Measurements from ENCODE around the gene LCN10.
A peak's percentile ranks its signal among the peaks of the same experiment; 100 is the strongest.

The LCN10 gene

GRCh38 chr9:136732444-136733178, 10.1 kb downstream of the LCN10 start:
- Histone ChIP-seq H3K36me3 (peaks cover 2% of the 10 kb centered on the region), H3K4me3 (ENCODE audit: low read depth, low read length) (no peak overlapping the region), H3K4me1 (no peaks in the 10 kb centered on the region), H3K27me3 (no peaks in the 10 kb centered on the region), H3K9me3 (no peaks in the 10 kb centered on the region; the same call in 1 of the 2 replicates)
- TF ChIP-seq, protein P1, sequence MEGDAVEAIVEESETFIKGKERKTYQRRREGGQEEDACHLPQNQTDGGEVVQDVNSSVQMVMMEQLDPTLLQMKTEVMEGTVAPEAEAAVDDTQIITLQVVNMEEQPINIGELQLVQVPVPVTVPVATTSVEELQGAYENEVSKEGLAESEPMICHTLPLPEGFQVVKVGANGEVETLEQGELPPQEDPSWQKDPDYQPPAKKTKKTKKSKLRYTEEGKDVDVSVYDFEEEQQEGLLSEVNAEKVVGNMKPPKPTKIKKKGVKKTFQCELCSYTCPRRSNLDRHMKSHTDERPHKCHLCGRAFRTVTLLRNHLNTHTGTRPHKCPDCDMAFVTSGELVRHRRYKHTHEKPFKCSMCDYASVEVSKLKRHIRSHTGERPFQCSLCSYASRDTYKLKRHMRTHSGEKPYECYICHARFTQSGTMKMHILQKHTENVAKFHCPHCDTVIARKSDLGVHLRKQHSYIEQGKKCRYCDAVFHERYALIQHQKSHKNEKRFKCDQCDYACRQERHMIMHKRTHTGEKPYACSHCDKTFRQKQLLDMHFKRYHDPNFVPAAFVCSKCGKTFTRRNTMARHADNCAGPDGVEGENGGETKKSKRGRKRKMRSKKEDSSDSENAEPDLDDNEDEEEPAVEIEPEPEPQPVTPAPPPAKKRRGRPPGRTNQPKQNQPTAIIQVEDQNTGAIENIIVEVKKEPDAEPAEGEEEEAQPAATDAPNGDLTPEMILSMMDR (IDR thresholded peaks at IDR 0.05; ENCODE audit: low read depth, low read length): no peak
- DNase-seq: no peak

GRCh38 chr9:136729926-136730325, 12.8 kb downstream of the LCN10 start:
- Histone ChIP-seq H3K4me3 (ENCODE audit: low read depth, low read length) (no peak overlapping the region), H3K27me3 (no peaks in the 10 kb centered on the region), H3K4me1 (peaks cover 4% of the 10 kb centered on the region; the same call in 1 of the 2 replicates), H3K9me3 (no peaks in the 10 kb centered on the region; the same call in 1 of the 2 replicates), H3K36me3 (peaks cover 26% of the 10 kb centered on the region)
- TF ChIP-seq, protein P1 (IDR thresholded peaks at IDR 0.05; ENCODE audit: low read depth, low read length): no peak
- DNase-seq: no peak

- peak; percentile 38 for DNase-seq
- H3K9me3 ChIP-seq: no peaks in the 10 kb centered on the region; the same call in 1 of the 2 replicates
- TF ChIP-seq, protein P1 (IDR thresholded peaks at IDR 0.05; ENCODE audit: low read depth, low read length): no peak
- H3K4me3 ChIP-seq (ENCODE audit: low read depth, low read length): peak overlapping the region; percentile 100
- H3K4me1 ChIP-seq: peaks cover 4% of the 10 kb centered on the region; the same call in 1 of the 2 replicates
- peaks cover 34% of the 10 kb centered on the region for H3K36me3 ChIP-seq
- H3K27me3 ChIP-seq: no peaks in the 10 kb centered on the region
These were observed 13.6 kb downstream of the LCN10 start for GRCh38 chr9:136729144-136729543.

DNA sequence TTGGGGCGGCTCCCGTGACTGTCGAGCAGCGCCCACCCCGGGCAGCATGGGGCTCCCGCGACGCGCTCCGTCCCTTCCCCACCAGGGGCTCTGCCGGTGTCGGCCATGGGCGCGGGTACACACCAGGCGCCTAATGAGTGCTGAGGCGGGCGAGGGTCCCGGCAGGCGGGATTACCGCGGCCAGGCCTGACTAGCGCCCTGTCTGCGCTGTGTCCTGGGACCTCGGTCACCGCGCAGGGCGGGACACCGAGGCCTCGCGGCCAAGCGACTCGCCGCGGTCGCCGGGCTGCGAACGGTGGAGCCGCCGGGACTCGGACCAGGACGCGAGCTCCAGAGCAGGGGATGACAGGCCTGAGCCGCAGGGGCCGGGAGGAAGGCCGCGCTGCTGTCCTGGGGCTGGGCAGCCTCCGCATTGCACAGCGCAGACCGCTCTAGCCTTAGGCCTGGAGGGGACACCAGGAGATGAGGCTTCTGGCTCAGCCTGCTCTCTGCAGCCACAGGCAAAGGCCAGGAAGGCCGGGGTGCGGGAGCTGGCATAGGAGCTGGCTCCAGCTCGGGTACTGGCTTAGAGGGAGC, 14.1 kb downstream of the LCN10 start:
- TF ChIP-seq, protein P1 (IDR thresholded peaks at IDR 0.05; ENCODE audit: low read depth, low read length): no peak
- Histone ChIP-seq H3K4me3 (ENCODE audit: low read depth, low read length) (peak overlapping the region; percentile 100), H3K4me1 (peaks cover 4% of the 10 kb centered on the region), H3K36me3 (peaks cover 39% of the 10 kb centered on the region), H3K27me3 (no peaks in the 10 kb centered on the region), H3K9me3 (no peaks in the 10 kb centered on the region; the same call in 1 of the 2 replicates)
- DNase-seq: peak; percentile 52

DNA sequence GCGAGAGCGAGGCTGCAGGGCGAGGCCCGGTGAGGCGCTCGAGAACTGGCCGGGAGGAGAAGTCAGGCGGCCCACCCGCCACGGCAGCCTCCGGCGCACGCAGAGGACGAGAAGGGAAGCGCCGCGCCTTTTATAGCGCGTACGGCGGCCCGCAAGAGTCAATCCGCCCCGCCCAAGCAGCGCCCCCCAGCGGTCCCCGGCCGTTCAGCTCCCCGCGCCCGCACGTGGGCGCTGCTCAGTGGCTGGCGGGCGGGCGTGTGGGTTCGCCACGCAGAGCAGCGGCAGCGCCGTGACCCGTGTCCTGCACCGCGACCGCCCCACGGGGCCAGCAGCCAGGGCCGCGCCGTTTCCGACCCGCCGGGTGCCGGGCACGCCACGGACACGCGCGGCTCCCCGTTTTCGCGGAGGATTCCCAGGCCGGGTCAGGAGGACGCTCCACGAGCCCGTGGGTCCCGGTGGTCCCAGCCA, 14.6 kb downstream of the LCN10 start:
- H3K4me1 ChIP-seq: peaks cover 4% of the 10 kb centered on the region
- peak; percentile 93 for DNase-seq

More for the DNA sequence above, 14.6 kb downstream of the LCN10 start:
- no peaks in the 10 kb centered on the region for H3K27me3 ChIP-seq
- H3K36me3 ChIP-seq: peaks cover 44% of the 10 kb centered on the region
- TF ChIP-seq, protein P1 (IDR thresholded peaks at IDR 0.05; ENCODE audit: low read depth, low read length): peak; percentile 67
- H3K9me3 ChIP-seq: no peaks in the 10 kb centered on the region; the same call in 1 of the 2 replicates
- peak overlapping the region; percentile 100 for H3K4me3 ChIP-seq (ENCODE audit: low read depth, low read length)

All from BE2C (cell line).